Activated CD4-positive, alpha-beta T cell treated with anti-CD3 and anti-CD28 coated beads for 4 hours (primary cell): Measurements from ENCODE around the gene MX1.

Experiments used
- DNase-seq, 2 donors: peaks; one replicate each; pipeline ENCODE4 v3.0.0-alpha.2; 2020

Gene MX1

DNA sequence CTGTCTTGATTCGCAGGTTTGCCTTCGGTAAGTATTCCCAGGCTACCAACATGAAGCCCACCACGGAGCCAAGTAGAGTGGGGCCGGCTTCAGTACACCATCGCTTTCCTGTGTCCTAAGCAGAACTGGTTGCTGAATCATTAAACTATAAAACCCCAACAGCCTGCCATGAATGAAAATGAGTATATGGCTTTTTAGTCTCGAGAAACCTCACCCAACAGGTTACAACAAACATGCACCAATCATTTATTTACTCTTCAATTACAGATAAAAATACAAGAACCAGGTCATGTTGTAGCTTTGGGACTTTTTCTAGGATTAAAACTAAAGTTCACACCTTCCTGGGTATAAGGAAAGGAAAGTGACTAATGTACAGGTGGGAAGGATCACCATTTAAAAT lies 74.3 kb downstream of the MX1 start:
- DNase-seq: no peak

DNA sequence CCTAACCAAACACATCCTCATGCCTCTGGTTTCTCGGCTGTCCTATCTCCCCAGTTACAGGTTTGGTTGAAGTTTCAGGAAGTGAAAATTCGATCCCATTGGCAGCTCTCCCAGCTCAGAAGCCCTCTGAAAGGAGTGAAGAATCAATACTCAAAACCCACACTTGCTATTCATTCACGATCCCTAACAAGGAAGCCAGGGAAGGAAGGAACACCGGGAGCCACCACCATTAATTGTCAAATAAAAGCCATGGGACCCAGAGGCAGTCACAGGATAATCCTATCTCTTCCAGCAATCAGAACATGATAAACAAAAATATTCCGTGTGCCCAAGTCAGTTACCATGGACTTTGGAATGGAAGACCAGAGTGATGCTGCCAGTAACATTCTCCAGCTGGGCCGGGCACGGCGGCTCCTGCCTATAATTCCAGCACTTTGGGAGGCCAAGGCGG lies 74.9 kb downstream of the MX1 start:
- DNase-seq: no peak

DNA sequence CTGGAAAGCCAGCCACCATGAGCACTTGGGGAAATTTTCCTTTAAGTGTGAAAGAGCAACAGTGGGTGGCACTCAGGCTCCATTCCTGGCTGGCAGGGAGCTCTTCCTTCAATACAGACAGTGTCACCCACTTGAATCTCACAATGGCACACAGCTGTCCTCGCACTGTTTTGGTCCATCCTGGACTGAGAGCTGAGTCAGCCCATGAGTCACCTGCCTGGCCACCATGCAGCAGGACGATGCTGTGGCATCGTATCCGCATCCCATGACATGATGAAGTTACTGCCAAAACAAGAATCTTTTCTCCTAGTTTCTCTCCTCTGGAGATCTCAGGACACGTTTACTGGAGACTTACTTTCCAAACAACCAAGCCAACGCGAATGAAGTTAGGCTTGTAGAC lies 75.9 kb downstream of the MX1 start:
- DNase-seq: no peak

DNA sequence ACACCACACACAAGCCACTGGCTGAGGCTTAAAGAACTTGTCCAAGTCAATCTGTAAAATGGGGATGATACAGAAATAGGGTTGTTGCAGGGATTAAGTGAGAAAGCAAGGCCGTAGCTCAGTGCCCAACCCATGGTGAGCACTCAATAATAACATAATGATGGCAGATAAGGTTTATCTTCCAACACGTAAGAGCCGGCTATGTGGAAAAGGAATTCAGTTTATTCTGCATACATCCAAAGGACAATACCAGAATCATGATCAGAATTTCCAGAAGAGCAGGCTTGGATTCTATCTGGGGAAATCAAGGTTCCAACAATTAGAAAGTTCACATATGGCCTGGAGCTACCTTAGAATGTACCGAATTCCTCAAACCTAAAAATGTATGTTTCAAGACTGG lies 77.3 kb downstream of the MX1 start:
- DNase-seq: no peak

DNA sequence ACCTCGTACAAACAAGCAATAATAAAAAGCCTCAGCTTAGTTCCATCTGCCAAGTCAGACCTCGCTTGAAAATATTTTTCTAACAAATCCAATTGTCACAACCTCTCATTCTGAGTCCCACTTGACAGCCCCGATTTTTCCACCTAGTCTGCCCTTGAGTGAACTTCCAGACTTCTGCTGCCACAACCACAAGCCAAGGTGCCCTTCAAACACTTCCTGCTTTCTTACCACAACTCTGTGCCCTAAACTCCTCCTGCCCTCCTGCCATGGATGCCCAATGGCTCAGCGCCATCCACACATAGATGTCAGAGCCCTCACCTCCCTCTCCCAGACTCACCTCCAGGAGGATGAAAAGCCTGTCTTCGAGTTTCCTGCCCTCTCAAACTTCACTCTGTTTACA lies 78.0 kb downstream of the MX1 start:
- DNase-seq: no peak

DNA sequence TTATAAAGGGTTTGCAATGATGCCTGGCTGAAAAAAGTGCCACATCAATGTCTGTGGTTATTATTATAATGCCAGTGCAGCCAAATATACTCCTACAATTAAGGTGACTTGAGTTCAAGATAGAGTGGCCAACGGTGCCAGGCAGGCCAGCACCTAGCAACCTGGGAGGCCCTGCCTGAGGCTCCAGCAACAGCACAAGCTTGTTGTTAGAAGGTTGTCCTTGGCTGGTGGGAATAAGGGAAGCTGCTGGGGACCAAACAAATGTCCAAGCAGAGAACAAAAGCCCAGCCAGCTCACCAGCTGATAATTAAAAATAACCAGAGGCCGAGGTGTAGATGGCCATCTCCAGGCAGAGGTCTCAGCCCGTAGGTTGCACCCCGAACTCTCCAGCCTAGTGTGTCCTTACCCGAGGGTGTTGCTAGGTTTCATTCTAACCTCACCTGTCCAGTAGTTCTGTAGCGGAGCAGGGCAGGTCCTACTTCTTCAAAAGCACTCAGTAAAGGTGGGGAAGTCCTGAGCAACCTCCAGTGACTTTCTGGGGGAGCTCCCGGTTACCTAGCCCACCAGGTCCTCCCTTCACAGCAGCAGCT lies 80.1 kb downstream of the MX1 start:
- no peak for DNase-seq

DNA sequence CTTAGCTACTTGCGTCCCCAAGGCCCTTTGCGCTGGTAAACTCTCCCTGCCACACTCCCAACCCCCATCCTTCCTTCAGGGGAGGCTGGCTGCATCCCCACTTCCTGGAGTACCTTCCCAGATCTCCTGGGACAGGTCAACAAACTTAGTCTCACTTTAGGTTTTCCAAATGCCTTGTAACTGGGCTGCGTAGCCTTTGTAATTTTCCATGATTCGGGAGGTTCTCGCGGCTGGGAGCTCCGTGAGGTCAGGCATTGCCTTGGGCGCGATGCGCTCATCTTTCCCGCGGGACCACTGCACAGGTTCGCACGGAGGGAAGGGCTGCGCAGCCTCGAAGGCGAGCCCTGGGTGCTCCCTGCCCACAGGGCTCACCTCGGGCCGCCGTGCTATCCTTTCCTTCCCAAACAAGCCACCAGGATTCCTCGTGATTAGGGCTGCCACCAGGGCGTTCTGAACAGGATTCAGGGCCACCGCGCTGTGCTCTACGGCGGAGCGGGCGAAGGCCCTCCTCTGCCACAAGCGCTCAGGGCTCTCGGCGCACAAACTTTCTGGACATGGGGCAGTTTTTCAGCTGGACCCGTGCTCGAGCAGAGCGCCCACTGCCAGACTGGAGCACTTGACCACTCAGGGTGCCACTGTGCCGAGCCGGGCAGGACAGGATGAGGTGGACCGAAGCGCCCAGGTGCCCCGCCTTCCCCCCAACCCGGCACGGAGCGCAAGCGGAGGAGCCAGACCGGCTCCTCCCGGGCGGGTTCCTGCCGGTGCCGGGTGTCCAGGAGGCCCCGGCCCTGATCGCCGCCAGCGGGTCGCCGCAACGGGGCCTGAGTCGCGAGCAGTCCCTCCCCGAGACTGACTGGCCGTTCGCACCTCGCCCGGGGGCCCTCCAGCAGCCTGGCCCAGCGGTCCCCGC lies 80.8 kb downstream of the MX1 start:
- no peak for DNase-seq

DNA sequence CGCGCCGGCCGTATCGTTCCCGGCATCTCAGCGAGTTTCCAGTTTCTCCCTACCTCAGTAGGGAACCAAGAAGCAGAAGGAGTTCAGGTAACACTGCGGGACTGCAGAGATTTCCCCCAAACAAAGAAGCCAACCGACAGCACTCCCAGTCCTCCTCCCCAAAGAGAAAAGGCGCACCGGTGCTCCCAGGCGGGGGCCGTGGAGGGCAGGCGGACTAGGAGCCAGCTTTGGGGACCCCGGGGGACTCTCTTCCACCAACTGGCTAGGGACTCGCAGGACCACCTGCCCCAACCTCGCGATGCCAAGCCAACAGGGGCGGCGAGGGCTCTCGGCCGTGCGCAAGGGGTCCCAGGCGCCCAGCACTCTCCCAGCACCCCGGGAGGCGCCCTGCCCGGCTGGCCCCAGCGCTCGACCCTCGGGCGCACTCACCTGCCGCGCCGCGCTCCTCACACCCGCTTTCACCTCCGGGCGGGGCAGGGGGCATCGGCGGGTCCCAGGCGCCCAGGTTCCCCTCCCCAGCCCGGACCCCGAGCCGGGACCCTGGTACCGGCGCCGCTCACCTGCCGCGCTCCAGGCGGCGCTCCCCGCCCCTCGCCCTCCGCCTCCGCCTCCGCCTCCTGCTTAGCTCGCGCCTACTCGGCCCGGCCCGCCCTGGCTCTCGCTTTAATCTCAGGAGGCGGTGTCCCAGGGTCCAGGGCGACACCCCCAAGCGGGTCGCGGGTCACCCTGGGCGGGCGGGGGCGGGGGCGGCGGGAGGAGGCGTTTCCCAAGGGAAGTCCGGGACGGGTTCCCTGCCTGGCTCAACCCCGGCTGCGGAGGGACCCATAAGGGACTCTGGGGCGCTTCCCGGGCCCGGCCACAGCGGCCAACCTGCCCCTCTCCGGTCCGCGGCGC lies 81.7 kb downstream of the MX1 start, which contains the start of gene TMPRSS2:
TMPRSS2 (minus strand) TSS at position 638 of the 894 bp plus-strand sequence. CDS start 10,025 bp downstream, outside the sequence.
- DNase-seq: no peak

DNA sequence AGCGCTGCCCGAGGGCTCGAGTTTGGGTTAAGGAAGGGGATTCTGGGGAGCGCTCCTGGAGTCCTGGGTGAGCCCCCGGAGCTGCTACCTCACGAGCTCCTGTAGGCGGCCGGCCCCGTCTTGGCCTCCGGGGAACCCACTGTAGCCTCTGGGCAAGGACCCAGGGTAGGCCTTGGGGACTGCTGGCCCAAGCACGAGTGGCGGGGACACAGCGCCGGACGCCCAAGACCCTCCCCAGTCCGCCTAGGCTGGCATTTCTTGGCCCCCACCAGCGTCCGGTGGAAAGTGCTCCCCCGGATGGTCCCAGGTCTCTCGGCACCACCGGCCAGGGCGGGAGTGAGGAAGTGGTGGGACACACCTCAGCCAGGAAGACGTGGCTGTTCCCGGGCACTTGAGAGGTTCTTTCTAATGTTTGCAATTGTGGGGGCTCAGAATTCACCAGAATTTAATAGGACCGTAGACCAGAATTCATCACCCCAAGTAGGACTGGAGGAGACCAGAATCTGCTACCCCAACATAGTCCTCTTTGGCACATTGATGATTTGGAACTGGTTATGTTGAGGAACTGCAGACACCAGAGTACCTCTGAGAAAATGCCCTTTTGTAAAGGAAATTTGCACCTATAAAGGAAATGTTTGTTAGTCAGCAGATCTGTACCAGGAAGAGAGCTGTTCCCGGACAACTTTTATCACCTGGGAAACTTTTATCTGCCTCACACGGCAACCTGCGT lies 82.5 kb downstream of the MX1 start:
- no peak for DNase-seq
